Endothelial cell of umbilical vein (primary cell): ENCODE data around the gene ERICH6B. TPM values are rescaled to one million over a fixed set of nuclear protein-coding genes. Genes with fewer than 3 reads are reported as not detected.
A peak's percentile ranks its signal among the peaks of the same experiment; 100 is the strongest.

ENCODE experiments used
- BruUV-seq: library from RNA; stranded (reverse); fragments of 400-500 nt; replicated peaks from 2 replicates; lab custom pipeline; 2021; lab: Mats Ljungman, UMichigan
- CTCF ChIA-PET: fragments of 300-600, 350-600 bp; sonication (Branson Sonifier 250); formaldehyde crosslinking; loops from one replicate; lab custom pipeline; 2021; ENCODE audit warnings: antibody characterized with exemption, inconsistent platforms; lab: Charles Lee
- POLR2A ChIA-PET: fragments of 300-600, 350-600 bp; sonication (Branson Sonifier 250); formaldehyde crosslinking; loops from one replicate; lab custom pipeline; 2021; ENCODE audit warnings: antibody characterized with exemption, inconsistent platforms; lab: Charles Lee
- DNase-seq: peaks from one replicate; pipeline ENCODE4 v3.0.0-alpha.2; 2011; ENCODE audit warnings: low read depth, low spot score
- FAIRE-seq: peaks from 2 replicates; lab custom pipeline; 2011; peaks lifted over from hg19 to GRCh38; lab: Jason Lieb, UNC
- H2AFZ ChIP-seq: 2 replicates; pipeline ENCODE4 v1.6.0; 2012; ENCODE audit warnings: low read depth, low read length, control low read depth, inconsistent platforms
- H3K27ac ChIP-seq: 2 replicates; pipeline ENCODE4 v1.5.1; 2011; ENCODE audit warnings: low read depth, mild to moderate bottlenecking, control low read depth, low read length, moderate library complexity; ENCODE audit not compliant: insufficient read depth
- H3K27me3 ChIP-seq, 2 experiments: 2 replicates each; pipeline versions ENCODE4 v1.6.0 to v1.6.1; 2011; ENCODE audit warnings: low read length in 2 of 2, mixed read lengths in 1 of 2; ENCODE audit not compliant: control insufficient read depth in 2 of 2, insufficient read depth in 2 of 2
- H3K36me3 ChIP-seq, 2 experiments: 2 replicates in 1 of 2; 3 replicates in 1 of 2; pipeline ENCODE4 v1.5.1; 2011; ENCODE audit warnings: low read length in 2 of 2, mild to moderate bottlenecking in 1 of 2, moderate library complexity in 1 of 2; ENCODE audit not compliant: control insufficient read depth in 2 of 2, insufficient read depth in 2 of 2; ENCODE audit errors: extremely low read depth in 1 of 2
- H3K4me1 ChIP-seq: 3 replicates; pipeline ENCODE4 v1.5.1; 2011; ENCODE audit warnings: mild to moderate bottlenecking, low read length; ENCODE audit not compliant: control insufficient read depth, insufficient read depth; ENCODE audit errors: extremely low read depth
- H3K4me2 ChIP-seq: 2 replicates; pipeline ENCODE4 v1.6.1; 2011; ENCODE audit warnings: low read length, control low read depth, mixed read lengths; ENCODE audit not compliant: insufficient read depth
- H3K4me3 ChIP-seq, 3 experiments: fragments of 200-600 bp in 1 of 3; sonication (generic), shearing (Covaris generic) in 1 of 3; replicated peaks in 1 of 3; 2 replicates each; pipeline ENCODE4 v1.5.1; 2011 to 2016; ENCODE audit warnings: control low read depth in 3 of 3, low read length in 3 of 3, mild to moderate bottlenecking in 2 of 3, inconsistent platforms in 1 of 3, low read depth in 1 of 3, moderate library complexity in 1 of 3; ENCODE audit not compliant: insufficient read depth in 1 of 3
- H3K79me2 ChIP-seq: 2 replicates; pipeline ENCODE4 v1.6.0; 2012; ENCODE audit warnings: low read length, inconsistent platforms; ENCODE audit not compliant: control insufficient read depth, insufficient read depth
- H3K9ac ChIP-seq: replicated peaks from 2 replicates; pipeline ENCODE3; 2011; ENCODE audit warnings: low read length, control low read depth; ENCODE audit not compliant: insufficient read depth; ENCODE audit errors: extremely low read depth
- H3K9me1 ChIP-seq: replicated peaks from 3 replicates; pipeline ENCODE4 v1.6.0; 2011; ENCODE audit warnings: mild to moderate bottlenecking, low read length; ENCODE audit not compliant: control insufficient read depth, insufficient read depth; ENCODE audit errors: extremely low read depth
- H3K9me3 ChIP-seq: replicated peaks from 2 replicates; pipeline ENCODE4 v1.5.1; 2012; ENCODE audit warnings: low read length, inconsistent platforms; ENCODE audit not compliant: control insufficient read depth, insufficient read depth
- H4K20me1 ChIP-seq: replicated peaks from 2 replicates; pipeline ENCODE3; 2011; ENCODE audit warnings: mild to moderate bottlenecking, low read length; ENCODE audit not compliant: control insufficient read depth, insufficient read depth; ENCODE audit errors: extremely low read depth
- EZH2 ChIP-seq: IDR thresholded peaks from 2 replicates; pipeline ENCODE4 v1.6.1; 2012; ENCODE audit warnings: borderline replicate concordance, low read depth, mild to moderate bottlenecking, moderate library complexity, low read length, inconsistent platforms; ENCODE audit not compliant: severe bottlenecking
- FOS ChIP-seq: IDR thresholded peaks from 2 replicates; pipeline ENCODE4 v1.6.1; 2011; ENCODE audit warnings: mild to moderate bottlenecking, low read length, moderate library complexity, borderline replicate concordance; ENCODE audit not compliant: insufficient read depth
- GATA2 ChIP-seq: IDR thresholded peaks from 2 replicates; pipeline ENCODE4 v1.7.0; 2011; ENCODE audit warnings: low read depth, mild to moderate bottlenecking, moderate library complexity, mixed read lengths, low read length; ENCODE audit not compliant: insufficient read length, insufficient read depth
- dilution Hi-C: fragments of 300-500 bp; cut with MboI; formaldehyde crosslinking; loops from one replicate; pipeline ENCODE4 v1.15.0; 2019; ENCODE audit warnings: low sequenced_read_pairs; ENCODE audit not compliant: extremely low pct_ligation_motif_present
- intact Hi-C: fragments of 100-400 bp; cut with micrococcal nuclease; formaldehyde crosslinking; loops from one replicate; pipeline ENCODE4 v1.10.0; 2022
- polyA plus RNA-seq, 4 experiments: library from polyadenylated mRNA; depleted of rRNA in 3 of 4; stranded (reverse) in 3 of 4; unstranded in 1 of 4; fragments of >200 nt; gene quantifications; 2 replicates each; pipeline versions ENCODE4 v1.2.1 to v1.2.3, GENCODE V29; 2011 to 2012; ENCODE audit warnings: missing spikeins in 1 of 4
- total RNA-seq: library from RNA; stranded (reverse); gene quantifications from 2 replicates; pipeline ENCODE4 v1.2.3, GENCODE V29; 2021
- TF ChIP-seq, protein P1 (sequence below), 2 donors: IDR thresholded peaks; 1 replicate in 1 of 2; 2 replicates in 1 of 2; pipeline ENCODE4 v1.5.1; 2011; ENCODE audit warnings: low read length in 2 of 2, mild to moderate bottlenecking in 2 of 2, moderate library complexity in 2 of 2, control low read depth in 1 of 2, inconsistent platforms in 1 of 2, low read depth in 1 of 2; ENCODE audit not compliant: insufficient read depth in 1 of 2; ENCODE audit errors: extremely low read depth in 1 of 2

The ERICH6B gene
- total and polyA plus RNA-seq, 2 donors (not counting 3 experiments of a cell fraction or from before 2014, with no cell fraction given) = not detected

DNA sequence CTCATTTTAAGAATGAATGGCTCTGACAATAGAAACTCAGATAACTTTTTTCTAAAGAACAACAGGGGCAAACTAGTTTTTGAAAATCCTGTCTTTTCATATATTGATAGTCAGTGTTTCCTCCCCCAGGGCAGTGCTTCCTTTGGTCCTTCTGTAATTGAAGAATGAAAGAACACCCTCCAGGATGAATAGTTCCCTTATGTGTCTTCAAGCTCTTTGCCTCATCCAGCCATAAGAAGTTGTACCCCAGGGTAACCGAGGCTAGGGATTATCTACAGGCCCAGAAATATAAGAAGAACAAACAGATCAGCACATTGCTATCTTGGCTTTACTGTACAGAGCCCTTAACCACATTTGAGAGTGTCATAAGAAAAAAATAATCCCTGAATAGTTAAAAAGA is 12.1 kb upstream of the ERICH6B start:
- intact Hi-C loops = no loop called here
- POLR2A ChIA-PET = no interaction called here
- FAIRE-seq = no peak

DNA sequence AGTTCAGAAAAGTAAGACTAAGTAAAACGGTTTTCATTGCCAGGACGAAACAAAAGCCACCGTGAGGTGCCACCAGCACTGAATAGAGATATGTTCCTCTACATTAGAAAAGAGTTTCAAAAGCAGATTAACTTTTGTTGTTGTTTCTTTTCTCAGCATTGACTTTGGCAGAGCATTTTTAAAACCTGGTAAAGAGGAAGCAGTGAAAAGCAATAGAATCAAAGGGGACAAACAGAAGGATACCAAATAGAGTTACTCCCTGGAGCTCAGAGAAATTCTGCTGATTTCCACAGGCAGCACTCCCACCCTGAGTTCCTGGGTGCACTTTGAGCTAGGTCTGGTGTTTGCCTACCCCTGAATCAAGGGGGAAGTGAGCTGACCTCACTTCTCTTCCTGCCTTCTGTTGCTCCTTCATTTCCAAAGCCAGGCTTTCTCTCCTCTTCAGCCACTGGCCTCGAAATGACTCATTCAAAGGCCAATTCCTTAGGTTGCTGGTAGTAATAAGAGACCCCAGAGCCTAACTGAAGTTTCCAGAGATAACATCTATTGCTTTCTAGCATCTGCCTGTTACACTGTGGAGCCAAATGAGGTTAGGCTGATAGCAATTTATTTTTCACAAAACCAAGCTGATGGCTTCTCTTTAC is 11.3 kb upstream of the ERICH6B start:
- Histone ChIP-seq H3K9ac (no peak overlapping the region), H3K4me2 (no peak overlapping the region), H3K79me2 (no peaks in the 10 kb centered on the region), H2AFZ (no peak overlapping the region), H3K4me1 (no peaks in the 10 kb centered on the region), H3K27ac (no peak overlapping the region), H3K9me3 (no peaks in the 10 kb centered on the region), H4K20me1 (no peaks in the 10 kb centered on the region), H3K4me3 (no peak overlapping the region), H3K9me1 (no peaks in the 10 kb centered on the region), H3K27me3 (peaks cover 4 to 13% of the 10 kb centered on the region in 2 experiments), H3K36me3 (no peaks in the 10 kb centered on the region)
- ChIA-PET CTCF (interaction anchor here (7.2 kb wide), 1 partner anchor 499 kb away, joined by 42 read pairs; no protein-coding TSS in a partner anchor), POLR2A (no interaction called here)
- peak; percentile 82 for FAIRE-seq
- peak; percentile 64 for TF ChIP-seq FOS
- TF ChIP-seq GATA2 = peak; percentile 74
- TF ChIP-seq, protein P1, sequence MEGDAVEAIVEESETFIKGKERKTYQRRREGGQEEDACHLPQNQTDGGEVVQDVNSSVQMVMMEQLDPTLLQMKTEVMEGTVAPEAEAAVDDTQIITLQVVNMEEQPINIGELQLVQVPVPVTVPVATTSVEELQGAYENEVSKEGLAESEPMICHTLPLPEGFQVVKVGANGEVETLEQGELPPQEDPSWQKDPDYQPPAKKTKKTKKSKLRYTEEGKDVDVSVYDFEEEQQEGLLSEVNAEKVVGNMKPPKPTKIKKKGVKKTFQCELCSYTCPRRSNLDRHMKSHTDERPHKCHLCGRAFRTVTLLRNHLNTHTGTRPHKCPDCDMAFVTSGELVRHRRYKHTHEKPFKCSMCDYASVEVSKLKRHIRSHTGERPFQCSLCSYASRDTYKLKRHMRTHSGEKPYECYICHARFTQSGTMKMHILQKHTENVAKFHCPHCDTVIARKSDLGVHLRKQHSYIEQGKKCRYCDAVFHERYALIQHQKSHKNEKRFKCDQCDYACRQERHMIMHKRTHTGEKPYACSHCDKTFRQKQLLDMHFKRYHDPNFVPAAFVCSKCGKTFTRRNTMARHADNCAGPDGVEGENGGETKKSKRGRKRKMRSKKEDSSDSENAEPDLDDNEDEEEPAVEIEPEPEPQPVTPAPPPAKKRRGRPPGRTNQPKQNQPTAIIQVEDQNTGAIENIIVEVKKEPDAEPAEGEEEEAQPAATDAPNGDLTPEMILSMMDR (IDR thresholded peaks at IDR 0.05; ENCODE audit: extremely low read depth in 1 of 2, insufficient read depth in 1 of 2, low read depth in 1 of 2, low read length in 2 of 2) = no peak
- no TSS peak for BruUV-seq
- DNase-seq = peak; percentile 14
- dilution Hi-C loops (no loop called here), intact Hi-C loops (no loop called here)

More for the DNA sequence above, 12.1 kb upstream of the ERICH6B start:
- BruUV-seq = no TSS peak
- Histone ChIP-seq H2AFZ (no peak overlapping the region), H3K27ac (no peak overlapping the region), H3K4me2 (no peak overlapping the region), H3K36me3 (no peaks in the 10 kb centered on the region), H3K79me2 (no peaks in the 10 kb centered on the region), H3K9me1 (no peaks in the 10 kb centered on the region), H3K4me3 (no peak overlapping the region), H3K27me3 (peaks cover 4 to 10% of the 10 kb centered on the region in 2 experiments), H3K9me3 (no peaks in the 10 kb centered on the region), H3K9ac (no peak overlapping the region), H4K20me1 (no peaks in the 10 kb centered on the region), H3K4me1 (no peaks in the 10 kb centered on the region)
- dilution Hi-C loops = no loop called here
- TF ChIP-seq, protein P1 (IDR thresholded peaks at IDR 0.05; ENCODE audit: extremely low read depth in 1 of 2, insufficient read depth in 1 of 2, low read depth in 1 of 2, low read length in 2 of 2) = no peak
- TF ChIP-seq EZH2 = no peak
- CTCF ChIA-PET = interaction anchor here (1.1 to 7.2 kb wide), 2 partner anchors 499 to 533 kb away, joined by 3 to 42 read pairs; no protein-coding TSS in a partner anchor
- DNase-seq = no peak
